Small intestine (tissue), 4 donors: Measurements from ENCODE around the gene GPR135. TPM values are rescaled to one million over a fixed set of nuclear protein-coding genes. Genes with fewer than 3 reads are reported as not detected.

Experiments used
- polyA plus RNA-seq, 4 donors: library from polyadenylated mRNA; stranded (reverse) in 3 of 4; unstranded in 1 of 4; fragments of 200-250 nt in 3 of 4; fragments of 120-200 nt in 1 of 4; gene quantifications; one replicate each; pipeline versions ENCODE4 v1.2.1 to v1.2.3, GENCODE V29; 2013
- donor health status: healthy with polysubstance abuse.
- donor health status: Bipolar disorder and iron deficiency.
- donor health status: healthy.

Gene GPR135
- polyA plus RNA-seq, 4 donors, result 0.22 to 2.9 (median 0.39) TPM; not detected in 1

Other genes starting within 250 kb of the GPR135 start
- 10 to 100 TPM in 2 of 4 donors, 1 to 10 TPM in 2; 7.5 to 40.8 (median 15.4) TPM for gene L3HYPDH, start 19.0 kb upstream of the GPR135 start, polyA plus RNA-seq
- 10 to 100 TPM; 12.7 to 57.3 (median 22.7) TPM for gene JKAMP, start 19.1 kb upstream of the GPR135 start, polyA plus RNA-seq
- 1 to 10 TPM in 1 of 4 donors, not detected in 3; 2.8 TPM for gene CCDC175, start 111.4 kb upstream of the GPR135 start, polyA plus RNA-seq